KMS-11 (cell line): Measurements from ENCODE around the gene MPIG6B.

Experiments used
- H2AFZ ChIP-seq: fragments of 200-600 bp; sonication (generic); 2 replicates; pipeline ENCODE4 v1.6.1; 2016; ENCODE audit warnings: antibody characterized with exemption, mixed run types, low read depth
- H3K27ac ChIP-seq: fragments of 200-600 bp; sonication (generic); 2 replicates; pipeline ENCODE4 v1.6.1; 2016; ENCODE audit warnings: mild to moderate bottlenecking, mixed run types
- H3K27me3 ChIP-seq: fragments of 200-600 bp; sonication (generic); 2 replicates; pipeline ENCODE4 v1.6.1; 2017; ENCODE audit warnings: mild to moderate bottlenecking, low read depth, mixed run types, moderate library complexity; ENCODE audit not compliant: insufficient read depth
- H3K36me3 ChIP-seq: fragments of 200-600 bp; sonication (generic); 2 replicates; pipeline ENCODE4 v1.6.1; 2017; ENCODE audit warnings: mild to moderate bottlenecking, mixed run types; ENCODE audit not compliant: insufficient read depth
- H3K4me1 ChIP-seq: fragments of 200-600 bp; sonication (generic); 2 replicates; pipeline ENCODE4 v1.6.1; 2016; ENCODE audit warnings: mild to moderate bottlenecking, low read depth, mixed run types; ENCODE audit not compliant: poor library complexity, severe bottlenecking
- H3K4me2 ChIP-seq: fragments of 200-600 bp; sonication (generic); 2 replicates; pipeline ENCODE4 v1.7.0; 2016; ENCODE audit warnings: mild to moderate bottlenecking, mixed run types
- H3K4me3 ChIP-seq: fragments of 200-600 bp; sonication (generic); IDR thresholded peaks from 2 replicates; pipeline ENCODE4 v1.6.1; 2017; ENCODE audit warnings: low read depth, low read length, mixed read lengths; ENCODE audit not compliant: insufficient read depth
- H3K79me2 ChIP-seq: fragments of 200-600 bp; sonication (generic); 2 replicates; pipeline ENCODE4 v1.6.1; 2016; ENCODE audit warnings: low read depth, mixed run types; ENCODE audit not compliant: insufficient read depth
- H3K9ac ChIP-seq: fragments of 200-600 bp; sonication (generic); 2 replicates; pipeline ENCODE4 v1.6.1; 2016; ENCODE audit warnings: mild to moderate bottlenecking, mixed run types
- H4K20me1 ChIP-seq: fragments of 200-600 bp; sonication (generic); 2 replicates; pipeline ENCODE4 v1.6.1; 2016; ENCODE audit warnings: mild to moderate bottlenecking, mixed run types; ENCODE audit not compliant: insufficient read depth
- TF ChIP-seq, protein P1 (sequence below): fragments of 200-600 bp; sonication (generic); conservative IDR thresholded peaks from 2 replicates; pipeline ENCODE4 v1.6.1; 2017; ENCODE audit warnings: low read depth, mild to moderate bottlenecking, antibody characterized with exemption, low read length, moderate library complexity, mixed read lengths

The MPIG6B gene

DNA sequence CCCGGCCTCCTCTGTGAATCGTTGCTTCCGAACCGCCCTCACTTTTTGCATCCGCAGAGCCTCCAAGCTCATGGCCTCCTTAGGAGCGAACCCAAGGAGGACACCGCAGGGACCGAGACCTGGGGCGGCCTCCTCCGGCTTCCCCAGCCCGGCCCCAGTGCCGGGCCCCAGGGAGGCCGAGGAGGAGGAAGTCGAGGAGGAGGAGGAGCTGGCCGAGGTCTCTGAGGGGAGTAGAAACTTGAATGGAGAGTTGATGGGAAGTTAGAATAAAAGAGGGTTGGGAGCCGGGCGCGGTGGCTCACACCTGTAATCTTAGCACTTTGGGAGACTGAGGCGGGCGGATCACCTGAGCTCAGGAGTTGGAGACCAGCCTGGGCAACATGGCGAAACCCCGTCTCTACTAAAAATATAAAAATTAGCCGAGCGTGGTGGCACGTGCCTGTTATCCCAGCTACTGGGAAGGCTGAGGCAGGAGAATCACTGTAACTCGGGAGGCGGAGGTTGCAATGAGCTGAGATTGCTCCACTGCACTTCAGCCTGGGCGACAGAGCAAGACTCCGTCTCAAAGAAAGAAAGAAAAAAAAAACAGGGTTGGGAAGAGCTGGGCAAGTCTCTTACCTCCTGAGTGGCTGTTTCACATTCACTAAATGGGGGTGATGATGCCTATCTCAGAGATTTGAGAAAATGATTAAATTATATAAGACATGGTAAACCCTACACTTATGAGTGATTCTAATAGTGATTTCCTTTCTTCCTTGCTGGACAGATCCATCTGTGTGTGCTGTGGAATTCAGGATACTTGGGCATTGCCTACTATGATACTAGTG lies 17.4 kb downstream of the MPIG6B start:
- Histone ChIP-seq H3K27me3 (no peaks in the 10 kb centered on the region), H3K9ac (peak overlapping the region; percentile 100), H2AFZ (peak overlapping the region; percentile 60), H3K79me2 (peaks cover 27% of the 10 kb centered on the region), H3K27ac (peak overlapping the region; percentile 100), H3K36me3 (no peaks in the 10 kb centered on the region), H3K4me1 (peaks cover 41% of the 10 kb centered on the region), H4K20me1 (no peaks in the 10 kb centered on the region), H3K4me3 (no peak overlapping the region), H3K4me2 (peak overlapping the region; percentile 100)
- TF ChIP-seq, protein P1, sequence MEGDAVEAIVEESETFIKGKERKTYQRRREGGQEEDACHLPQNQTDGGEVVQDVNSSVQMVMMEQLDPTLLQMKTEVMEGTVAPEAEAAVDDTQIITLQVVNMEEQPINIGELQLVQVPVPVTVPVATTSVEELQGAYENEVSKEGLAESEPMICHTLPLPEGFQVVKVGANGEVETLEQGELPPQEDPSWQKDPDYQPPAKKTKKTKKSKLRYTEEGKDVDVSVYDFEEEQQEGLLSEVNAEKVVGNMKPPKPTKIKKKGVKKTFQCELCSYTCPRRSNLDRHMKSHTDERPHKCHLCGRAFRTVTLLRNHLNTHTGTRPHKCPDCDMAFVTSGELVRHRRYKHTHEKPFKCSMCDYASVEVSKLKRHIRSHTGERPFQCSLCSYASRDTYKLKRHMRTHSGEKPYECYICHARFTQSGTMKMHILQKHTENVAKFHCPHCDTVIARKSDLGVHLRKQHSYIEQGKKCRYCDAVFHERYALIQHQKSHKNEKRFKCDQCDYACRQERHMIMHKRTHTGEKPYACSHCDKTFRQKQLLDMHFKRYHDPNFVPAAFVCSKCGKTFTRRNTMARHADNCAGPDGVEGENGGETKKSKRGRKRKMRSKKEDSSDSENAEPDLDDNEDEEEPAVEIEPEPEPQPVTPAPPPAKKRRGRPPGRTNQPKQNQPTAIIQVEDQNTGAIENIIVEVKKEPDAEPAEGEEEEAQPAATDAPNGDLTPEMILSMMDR, result no peak

DNA sequence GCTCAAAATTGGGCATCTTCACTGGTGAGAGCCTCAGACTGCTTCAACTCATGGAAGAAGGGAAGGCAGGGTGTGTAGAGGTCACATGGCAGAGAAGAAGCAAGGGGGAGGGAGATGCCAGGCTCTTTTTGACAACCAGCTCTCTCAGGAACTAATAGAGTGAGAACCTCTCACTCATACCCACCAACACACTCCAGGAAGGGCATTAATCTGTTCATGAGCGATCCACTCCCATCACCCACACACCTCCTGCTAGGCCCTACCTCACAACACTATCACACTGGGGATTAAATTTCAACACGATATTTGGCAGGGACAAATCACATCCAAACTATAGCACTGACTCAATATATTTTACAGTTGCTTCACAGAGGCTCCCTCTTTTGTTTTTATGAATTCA lies 18.6 kb downstream of the MPIG6B start:
- Histone ChIP-seq H3K27me3 (no peaks in the 10 kb centered on the region), H3K4me2 (peak overlapping the region; percentile 100; the same call in 1 of the 2 replicates), H2AFZ (no peak overlapping the region), H3K9ac (no peak overlapping the region), H3K4me1 (peaks cover 38% of the 10 kb centered on the region), H3K36me3 (no peaks in the 10 kb centered on the region), H3K4me3 (no peak overlapping the region), H3K27ac (no peak overlapping the region; the same call in 1 of the 2 replicates), H3K79me2 (peaks cover 15% of the 10 kb centered on the region; the same call in 1 of the 2 replicates), H4K20me1 (no peaks in the 10 kb centered on the region)
- TF ChIP-seq, protein P1, result no peak

DNA sequence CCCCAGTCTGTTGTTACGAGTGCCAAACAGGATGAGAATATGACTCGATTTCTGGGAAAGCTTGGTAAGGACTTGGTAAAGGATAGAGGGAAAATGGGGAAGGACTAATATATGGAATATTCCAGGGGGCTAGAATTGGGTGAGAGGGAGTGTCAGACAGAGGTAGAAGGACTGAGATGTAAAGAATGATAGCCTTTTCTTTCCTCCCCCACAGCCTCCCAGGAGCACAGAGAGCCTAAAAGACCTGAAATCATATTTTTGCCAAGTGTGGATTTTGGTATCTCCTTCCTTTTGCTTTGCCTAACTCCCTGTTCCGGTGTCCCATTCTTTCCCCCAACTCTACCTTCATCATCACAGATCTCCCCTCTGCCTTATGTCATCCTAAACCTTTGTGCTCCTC lies 19.7 kb downstream of the MPIG6B start:
- no peak overlapping the region for H3K27ac ChIP-seq
- no peak overlapping the region for H3K4me3 ChIP-seq
- H3K9ac ChIP-seq, result no peak overlapping the region
- no peaks in the 10 kb centered on the region for H3K27me3 ChIP-seq
- no peak overlapping the region for H3K4me2 ChIP-seq
- peaks cover 12% of the 10 kb centered on the region; the same call in 1 of the 2 replicates for H3K79me2 ChIP-seq
- no peaks in the 10 kb centered on the region for H3K36me3 ChIP-seq
- no peaks in the 10 kb centered on the region for H4K20me1 ChIP-seq
- TF ChIP-seq, protein P1, result no peak
- no peak overlapping the region for H2AFZ ChIP-seq
- peaks cover 27% of the 10 kb centered on the region for H3K4me1 ChIP-seq

DNA sequence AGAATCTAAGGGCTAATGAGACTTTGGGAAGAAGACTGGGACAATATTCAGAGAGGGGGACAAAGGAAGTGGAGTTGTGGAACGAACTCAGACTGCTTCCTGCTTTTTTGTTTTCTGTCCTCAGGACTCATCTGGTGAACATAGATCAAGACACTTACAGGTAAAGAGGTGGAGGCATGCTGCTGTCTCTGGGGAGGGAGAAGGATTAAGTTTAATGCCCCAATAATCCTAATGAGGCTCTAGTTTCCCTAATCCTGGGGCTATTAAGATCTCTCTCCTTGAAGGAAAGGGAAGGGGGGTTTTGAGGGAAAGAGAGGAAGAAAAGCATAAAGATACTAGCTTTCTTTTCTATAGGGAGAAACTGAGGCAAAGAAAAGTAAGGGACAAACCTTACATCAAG lies 21.2 kb downstream of the MPIG6B start:
- no peak overlapping the region for H3K9ac ChIP-seq
- peaks cover 13% of the 10 kb centered on the region for H3K4me1 ChIP-seq
- no peak overlapping the region for H3K27ac ChIP-seq
- H3K79me2 ChIP-seq, result peaks cover 12% of the 10 kb centered on the region; the same call in 1 of the 2 replicates
- H3K27me3 ChIP-seq, result no peaks in the 10 kb centered on the region
- no peak overlapping the region for H2AFZ ChIP-seq
- H3K4me2 ChIP-seq, result no peak overlapping the region
- no peaks in the 10 kb centered on the region for H3K36me3 ChIP-seq
- TF ChIP-seq, protein P1, result no peak
- H3K4me3 ChIP-seq, result no peak overlapping the region
- H4K20me1 ChIP-seq, result no peaks in the 10 kb centered on the region
